Measurements from ENCODE around the gene KRTAP10-1. TPM values are rescaled to one million over a fixed set of nuclear protein-coding genes. Genes with fewer than 3 reads are reported as not detected.

KRTAP10-1 gene
- total RNA-seq, 1 donor from 2014 or later, result not detected

DNA sequence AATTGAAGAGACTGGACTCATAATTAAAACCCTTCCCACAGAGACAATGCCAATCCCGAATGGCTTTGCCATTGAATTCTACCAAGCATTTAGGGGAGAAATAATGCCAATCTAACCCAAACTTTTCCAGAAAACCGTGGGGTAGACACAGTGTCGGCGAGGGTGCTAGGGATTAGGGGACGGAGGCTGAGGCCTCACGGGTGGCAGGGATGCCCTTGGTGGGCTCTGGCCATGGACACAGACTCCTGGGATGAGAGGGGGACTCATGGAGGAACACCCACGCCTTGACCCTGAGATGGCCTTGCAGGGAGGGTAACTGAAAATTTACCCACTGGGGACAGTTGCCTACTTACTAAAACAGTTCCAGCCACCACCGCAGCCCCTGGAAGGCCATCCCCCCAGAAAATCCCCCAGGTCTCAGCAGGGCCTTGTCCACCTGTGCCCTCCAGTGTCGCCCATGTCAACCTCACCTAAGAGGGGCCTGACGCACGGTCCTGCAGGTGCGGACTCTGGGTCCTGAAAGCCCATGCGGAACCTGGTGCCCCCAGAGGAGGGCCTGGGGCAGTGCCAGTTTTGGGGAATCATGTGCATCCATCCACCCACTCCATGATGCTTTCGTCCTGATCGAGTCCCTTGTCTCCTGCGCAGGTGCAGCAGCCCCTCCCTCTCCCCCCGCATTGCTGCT lies 38.5 kb upstream of the KRTAP10-1 start:
- H3K4me1 Mint-ChIP-seq, result peaks cover 11% of the 10 kb centered on the region
- Histone ChIP-seq H3K4me1 (peaks cover 11% of the 10 kb centered on the region), H3K9me3 (ENCODE audit: low read depth) (peaks cover 10% of the 10 kb centered on the region), H4K20me1 (ENCODE audit: low read depth) (no peaks in the 10 kb centered on the region), H3K4me3 (no peak overlapping the region), H3K9ac (no peak overlapping the region), H3K27ac (no peak overlapping the region), H3F3A (ENCODE audit: low read depth) (peaks cover 10% of the 10 kb centered on the region), H3K4me2 (no peak overlapping the region), H3K36me3 (no peaks in the 10 kb centered on the region), H3K27me3 (no peaks in the 10 kb centered on the region), H2AFZ (replicated peaks) (no peak overlapping the region), H3K79me2 (ENCODE audit: low read depth) (no peaks in the 10 kb centered on the region)
- peaks cover 44% of the 10 kb centered on the region for H3K9me3 Mint-ChIP-seq
- DNase-seq (ENCODE audit: low spot score), result no peak
- H3K27ac Mint-ChIP-seq, result no peak overlapping the region
- H3K4me3 Mint-ChIP-seq, result no peak overlapping the region
- no peak for TF ChIP-seq EZH2phosphoT487 (IDR thresholded peaks at IDR 0.05)
- TF ChIP-seq, protein P1, sequence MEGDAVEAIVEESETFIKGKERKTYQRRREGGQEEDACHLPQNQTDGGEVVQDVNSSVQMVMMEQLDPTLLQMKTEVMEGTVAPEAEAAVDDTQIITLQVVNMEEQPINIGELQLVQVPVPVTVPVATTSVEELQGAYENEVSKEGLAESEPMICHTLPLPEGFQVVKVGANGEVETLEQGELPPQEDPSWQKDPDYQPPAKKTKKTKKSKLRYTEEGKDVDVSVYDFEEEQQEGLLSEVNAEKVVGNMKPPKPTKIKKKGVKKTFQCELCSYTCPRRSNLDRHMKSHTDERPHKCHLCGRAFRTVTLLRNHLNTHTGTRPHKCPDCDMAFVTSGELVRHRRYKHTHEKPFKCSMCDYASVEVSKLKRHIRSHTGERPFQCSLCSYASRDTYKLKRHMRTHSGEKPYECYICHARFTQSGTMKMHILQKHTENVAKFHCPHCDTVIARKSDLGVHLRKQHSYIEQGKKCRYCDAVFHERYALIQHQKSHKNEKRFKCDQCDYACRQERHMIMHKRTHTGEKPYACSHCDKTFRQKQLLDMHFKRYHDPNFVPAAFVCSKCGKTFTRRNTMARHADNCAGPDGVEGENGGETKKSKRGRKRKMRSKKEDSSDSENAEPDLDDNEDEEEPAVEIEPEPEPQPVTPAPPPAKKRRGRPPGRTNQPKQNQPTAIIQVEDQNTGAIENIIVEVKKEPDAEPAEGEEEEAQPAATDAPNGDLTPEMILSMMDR (IDR thresholded peaks at IDR 0.05), result no peak
- TF ChIP-seq EZH2 (IDR thresholded peaks at IDR 0.05), result no peak
- peaks cover 4% of the 10 kb centered on the region for H3K27me3 Mint-ChIP-seq (ENCODE audit: insufficient read depth, low read depth)
- H3K36me3 Mint-ChIP-seq, result no peaks in the 10 kb centered on the region

DNA sequence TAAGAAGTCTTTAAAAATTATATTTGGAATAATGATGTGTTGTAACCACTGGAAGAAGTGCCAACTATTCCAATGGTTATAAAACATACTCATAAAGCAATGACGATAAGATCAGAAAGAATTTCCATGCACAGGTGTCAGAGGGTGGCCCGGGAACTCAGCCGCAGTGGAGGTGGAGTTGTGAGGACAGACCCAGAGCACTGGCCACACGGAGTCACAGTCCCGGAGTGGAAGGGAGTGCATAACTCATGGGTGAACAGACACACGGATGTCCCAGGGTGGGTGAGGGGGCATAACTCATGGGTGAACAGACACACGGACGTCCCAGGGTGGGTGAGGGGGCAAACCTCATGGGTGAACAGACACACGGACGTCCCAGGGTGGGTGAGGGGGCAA lies 36.0 kb upstream of the KRTAP10-1 start:
- Histone ChIP-seq H3K4me2 (no peak overlapping the region), H3K4me1 (no peaks in the 10 kb centered on the region), H3K79me2 (ENCODE audit: low read depth) (no peaks in the 10 kb centered on the region), H2AFZ (replicated peaks) (no peak overlapping the region), H3K27me3 (no peaks in the 10 kb centered on the region), H4K20me1 (ENCODE audit: low read depth) (no peaks in the 10 kb centered on the region), H3K9ac (no peak overlapping the region), H3K27ac (no peak overlapping the region), H3K36me3 (no peaks in the 10 kb centered on the region), H3F3A (ENCODE audit: low read depth) (no peaks in the 10 kb centered on the region), H3K4me3 (no peak overlapping the region), H3K9me3 (ENCODE audit: low read depth) (peaks cover 3% of the 10 kb centered on the region)
- peaks cover 2% of the 10 kb centered on the region for H3K4me1 Mint-ChIP-seq
- DNase-seq (ENCODE audit: low spot score), result no peak
- no peak overlapping the region for H3K4me3 Mint-ChIP-seq
- H3K27ac Mint-ChIP-seq, result no peak overlapping the region
- TF ChIP-seq, protein P1 (IDR thresholded peaks at IDR 0.05), result no peak
- TF ChIP-seq EZH2phosphoT487 (IDR thresholded peaks at IDR 0.05) (no peak), EZH2 (IDR thresholded peaks at IDR 0.05) (no peak)
- peaks cover 8% of the 10 kb centered on the region for H3K27me3 Mint-ChIP-seq (ENCODE audit: insufficient read depth, low read depth)
- no peaks in the 10 kb centered on the region for H3K36me3 Mint-ChIP-seq
- H3K9me3 Mint-ChIP-seq, result peaks cover 42% of the 10 kb centered on the region

DNA sequence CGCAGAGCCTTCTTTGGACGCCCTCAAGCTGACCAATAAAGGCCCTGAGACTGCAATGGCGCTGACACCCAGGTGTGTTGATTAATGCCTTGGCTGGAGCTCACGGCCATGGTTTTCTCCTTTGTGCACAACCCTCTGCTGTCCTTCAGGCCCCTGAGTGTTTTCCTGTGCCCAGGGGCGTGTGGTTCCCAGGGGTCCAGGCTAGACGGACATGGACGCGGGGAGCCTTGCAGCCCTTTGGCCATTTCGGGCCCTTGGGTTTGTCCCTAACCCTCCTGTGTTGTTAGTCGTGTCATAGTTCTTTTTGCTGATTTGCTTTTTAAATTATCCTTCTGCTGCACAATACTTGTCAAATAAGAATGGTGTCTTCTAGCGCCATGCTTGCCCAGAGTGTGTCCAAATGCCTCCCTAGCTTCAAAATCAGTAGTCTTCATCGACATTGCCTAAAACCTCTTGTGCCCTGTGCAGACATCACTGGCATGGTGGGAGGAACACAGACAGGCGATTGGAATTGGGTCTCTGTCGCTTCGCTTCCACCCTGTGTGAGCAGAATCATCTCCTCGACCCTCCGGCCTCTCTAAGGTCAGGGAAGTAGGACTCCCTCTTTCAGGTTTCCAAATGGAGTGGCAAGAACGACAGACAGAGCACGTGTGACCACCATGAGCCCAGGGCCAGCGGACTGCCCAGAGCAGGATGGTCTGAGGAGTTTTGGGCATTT lies 35.5 kb upstream of the KRTAP10-1 start:
- Histone ChIP-seq H3K27ac (no peak overlapping the region), H3K9me3 (ENCODE audit: low read depth) (peaks cover 3% of the 10 kb centered on the region), H3F3A (ENCODE audit: low read depth) (no peaks in the 10 kb centered on the region), H2AFZ (replicated peaks) (no peak overlapping the region), H3K4me2 (no peak overlapping the region), H3K79me2 (ENCODE audit: low read depth) (no peaks in the 10 kb centered on the region), H3K9ac (no peak overlapping the region), H4K20me1 (ENCODE audit: low read depth) (no peaks in the 10 kb centered on the region), H3K4me1 (no peaks in the 10 kb centered on the region), H3K36me3 (no peaks in the 10 kb centered on the region), H3K4me3 (no peak overlapping the region), H3K27me3 (no peaks in the 10 kb centered on the region)
- peaks cover 8% of the 10 kb centered on the region for H3K27me3 Mint-ChIP-seq (ENCODE audit: insufficient read depth, low read depth)
- H3K9me3 Mint-ChIP-seq, result peaks cover 43% of the 10 kb centered on the region
- TF ChIP-seq EZH2 (IDR thresholded peaks at IDR 0.05) (no peak), EZH2phosphoT487 (IDR thresholded peaks at IDR 0.05) (no peak)
- TF ChIP-seq, protein P1 (IDR thresholded peaks at IDR 0.05), result no peak
- peak overlapping the region; percentile 55 for H3K4me3 Mint-ChIP-seq
- no peaks in the 10 kb centered on the region for H3K36me3 Mint-ChIP-seq
- peaks cover 2% of the 10 kb centered on the region for H3K4me1 Mint-ChIP-seq
- DNase-seq (ENCODE audit: low spot score), result no peak
- peak overlapping the region; percentile 1 for H3K27ac Mint-ChIP-seq

All from neural progenitor cell (in vitro differentiated cells).